ENCODE results near the gene HAUS3. TPM values are rescaled to one million over a fixed set of nuclear protein-coding genes. Genes with fewer than 3 reads are reported as not detected.
A peak's percentile ranks its signal among the peaks of the same experiment; 100 is the strongest.

The HAUS3 gene
- total RNA-seq, 1 experiment from 2014 or later = 18.0 TPM

GRCh38 chr4:2286904-2287593 is 45.1 kb upstream of the HAUS3 start:
- no peak overlapping the region for H2AK5ac ChIP-seq (ENCODE audit: insufficient read length, low read length)
- no peak overlapping the region for H2BK15ac ChIP-seq (ENCODE audit: low read depth, low read length)
- no peak overlapping the region for H3K27ac ChIP-seq (ENCODE audit: insufficient read length, low read depth, low read length)
- H3K4me1 ChIP-seq (ENCODE audit: insufficient read depth, low read length) = no peaks in the 10 kb centered on the region; the same call in 1 of the 2 replicates
- H4K91ac ChIP-seq (ENCODE audit: insufficient read length, low read depth, low read length) = no peak overlapping the region
- Mint-ChIP-seq H3K9me3 (no peaks in the 10 kb centered on the region), H3K27ac (peak overlapping the region in 1 of 3 experiments; percentile 27; a peak in 1 of 7 replicates), H3K4me3 (no peak overlapping the region), H3K4me1 (peaks cover 4 to 15% of the 10 kb centered on the region in 2 experiments; a peak in 3 of 4 replicates), H3K36me3 (ENCODE audit: insufficient read depth in 1 of 3, low read depth in 3 of 3) (no peaks in the 10 kb centered on the region), H3K27me3 (ENCODE audit: low read depth) (no peaks in the 10 kb centered on the region; the same call in 1 of the 2 replicates)
- peak; percentile 27 for DNase-seq
- H2BK120ac ChIP-seq (ENCODE audit: low read depth, low read length, poor library complexity, severe bottlenecking) = no peak overlapping the region
- no peak overlapping the region for H2BK12ac ChIP-seq (ENCODE audit: insufficient read length, low read depth, low read length)
- no peak overlapping the region for H4K5ac ChIP-seq (ENCODE audit: insufficient read length, low read depth, low read length)
- no peak overlapping the region for H2BK20ac ChIP-seq (ENCODE audit: low read depth, low read length, poor library complexity, severe bottlenecking)
- no peak overlapping the region for H3K23ac ChIP-seq (ENCODE audit: insufficient read length, low read depth, low read length)
- H3K9me3 ChIP-seq (ENCODE audit: control insufficient read depth, low read depth, low read length) = no peaks in the 10 kb centered on the region
- no peaks in the 10 kb centered on the region for H4K20me1 ChIP-seq (ENCODE audit: control insufficient read depth, insufficient read depth, insufficient read length)
- TF ChIP-seq, protein P1, sequence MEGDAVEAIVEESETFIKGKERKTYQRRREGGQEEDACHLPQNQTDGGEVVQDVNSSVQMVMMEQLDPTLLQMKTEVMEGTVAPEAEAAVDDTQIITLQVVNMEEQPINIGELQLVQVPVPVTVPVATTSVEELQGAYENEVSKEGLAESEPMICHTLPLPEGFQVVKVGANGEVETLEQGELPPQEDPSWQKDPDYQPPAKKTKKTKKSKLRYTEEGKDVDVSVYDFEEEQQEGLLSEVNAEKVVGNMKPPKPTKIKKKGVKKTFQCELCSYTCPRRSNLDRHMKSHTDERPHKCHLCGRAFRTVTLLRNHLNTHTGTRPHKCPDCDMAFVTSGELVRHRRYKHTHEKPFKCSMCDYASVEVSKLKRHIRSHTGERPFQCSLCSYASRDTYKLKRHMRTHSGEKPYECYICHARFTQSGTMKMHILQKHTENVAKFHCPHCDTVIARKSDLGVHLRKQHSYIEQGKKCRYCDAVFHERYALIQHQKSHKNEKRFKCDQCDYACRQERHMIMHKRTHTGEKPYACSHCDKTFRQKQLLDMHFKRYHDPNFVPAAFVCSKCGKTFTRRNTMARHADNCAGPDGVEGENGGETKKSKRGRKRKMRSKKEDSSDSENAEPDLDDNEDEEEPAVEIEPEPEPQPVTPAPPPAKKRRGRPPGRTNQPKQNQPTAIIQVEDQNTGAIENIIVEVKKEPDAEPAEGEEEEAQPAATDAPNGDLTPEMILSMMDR (conservative IDR thresholded peaks at IDR 0.05) = no peak
- no peaks in the 10 kb centered on the region for H3K79me2 ChIP-seq (ENCODE audit: insufficient read depth, low read length)
- H3T11ph ChIP-seq (ENCODE audit: low read length) = no peak overlapping the region
- no peak overlapping the region for H3K4me2 ChIP-seq (ENCODE audit: insufficient read depth, insufficient read length, low read length)
- H2AFZ ChIP-seq (ENCODE audit: low read length) = no peak overlapping the region
- H3K18ac ChIP-seq (ENCODE audit: insufficient read length, low read depth, low read length) = no peak overlapping the region
- no peaks in the 10 kb centered on the region for H3K27me3 ChIP-seq (ENCODE audit: insufficient read depth, low read length)
- no CpG with 5 or more reads among the region's 19 CpGs for WGBS (ENCODE audit: extremely low coverage, insufficient read length, low lambda C conversion rate)
- H4K8ac ChIP-seq (replicated peaks; ENCODE audit: insufficient read length, low read depth, low read length) = no peak overlapping the region
- H3K9ac ChIP-seq (ENCODE audit: extremely low read depth, insufficient read length, low read length) = no peak overlapping the region
- H3K4ac ChIP-seq (ENCODE audit: low read depth, low read length) = no peak overlapping the region
- no peaks in the 10 kb centered on the region for H3K79me1 ChIP-seq (ENCODE audit: insufficient read depth, low read depth, low read length, poor library complexity, severe bottlenecking)
- peak overlapping the region; percentile 38; the same call in 1 of the 2 replicates for H3K14ac ChIP-seq (ENCODE audit: insufficient read depth, low read length)
- no peak overlapping the region for H3K56ac ChIP-seq (ENCODE audit: insufficient read length, low read depth, low read length)
- H3K23me2 ChIP-seq (ENCODE audit: insufficient read length, low read depth, low read length, poor library complexity, severe bottlenecking) = no peaks in the 10 kb centered on the region
- H2BK5ac ChIP-seq (ENCODE audit: insufficient read length, low read length) = no peak overlapping the region
